ENCODE data around the gene ZNF71.
"Not testable (repeated sequence)": the region's sequence is repeated elsewhere in the genome, so short reads cannot be mapped to it uniquely, and the experiment has no call there.

ZNF71 gene

GRCh38 chr19:56622374-56622773, 27.3 kb downstream of the ZNF71 start:
- no peak for DNase-seq (ENCODE audit: low spot score)

GRCh38 chr19:56623006-56623405, 27.9 kb downstream of the ZNF71 start:
- no peak for DNase-seq (ENCODE audit: low spot score)

GRCh38 chr19:56625708-56626107, 30.6 kb downstream of the ZNF71 start:
- no peak for DNase-seq (ENCODE audit: low spot score)

GRCh38 chr19:56633021-56633420, 37.9 kb downstream of the ZNF71 start:
- no peak for DNase-seq (ENCODE audit: low spot score)

GRCh38 chr19:56637976-56638555, 43.0 kb downstream of the ZNF71 start:
- DNase-seq (ENCODE audit: low spot score) = peak; percentile 54

- DNase-seq (ENCODE audit: low spot score) = peak; percentile 30
Observed at GRCh38 chr19:56639217-56639616, 44.1 kb downstream of the ZNF71 start.

- no peak for DNase-seq (ENCODE audit: low spot score)
Observed at GRCh38 chr19:56642711-56643459, 47.8 kb downstream of the ZNF71 start, which contains the start of gene SMIM17. TSS of gene SMIM17 (plus strand) at chr19:56643159. CDS start at chr19:56645668, 2,509 bp downstream.

- DNase-seq (ENCODE audit: low spot score) = no peak
Observed at GRCh38 chr19:56643460-56643955, 48.4 kb downstream of the ZNF71 start.

GRCh38 chr19:56654151-56654550, 59.0 kb downstream of the ZNF71 start:
- DNase-seq (ENCODE audit: low spot score) = no peak

GRCh38 chr19:56660381-56661107, 65.4 kb downstream of the ZNF71 start:
- DNase-seq (ENCODE audit: low spot score) = no peak

GRCh38 chr19:56661248-56661647, 66.1 kb downstream of the ZNF71 start:
- no peak for DNase-seq (ENCODE audit: low spot score)

- no peak for DNase-seq (ENCODE audit: low spot score)
Observed at GRCh38 chr19:56663931-56664500, 68.9 kb downstream of the ZNF71 start.

- DNase-seq (ENCODE audit: low spot score) = no peak
Observed at GRCh38 chr19:56664511-56664910, 69.4 kb downstream of the ZNF71 start.

- DNase-seq (ENCODE audit: low spot score) = no peak
Observed at GRCh38 chr19:56667311-56667870, 72.3 kb downstream of the ZNF71 start.

- no peak for DNase-seq (ENCODE audit: low spot score)
Observed at GRCh38 chr19:56668676-56669075, 73.6 kb downstream of the ZNF71 start.

GRCh38 chr19:56670401-56670960, 75.4 kb downstream of the ZNF71 start:
- no peak for DNase-seq (ENCODE audit: low spot score)

- no peak for DNase-seq (ENCODE audit: low spot score)
Observed at GRCh38 chr19:56670961-56671612, 76.0 kb downstream of the ZNF71 start.

GRCh38 chr19:56671613-56671994, 76.5 kb downstream of the ZNF71 start, which contains the start of gene ZNF835:
TSS of gene ZNF835 (minus strand) at chr19:56671757. CDS start at chr19:56665198, 6,559 bp downstream.
- DNase-seq (ENCODE audit: low spot score) = no peak

- not testable (repeated sequence) for DNase-seq (ENCODE audit: low spot score)
Observed at GRCh38 chr19:56672610-56673009, 77.5 kb downstream of the ZNF71 start.
